ENCODE data around the gene ENPEP.

- TF ChIP-seq POLR2A (IDR thresholded peaks at IDR 0.05) (no peak), POLR2AphosphoS5 (IDR thresholded peaks at IDR 0.05) (no peak)
Observed at GRCh38 chr4:110487873-110488272, 11.9 kb downstream of the ENPEP start.
